Vagina (tissue), 2 donors: ENCODE measurements around the gene SPNS3. TPM values are rescaled to one million over a fixed set of nuclear protein-coding genes. Genes with fewer than 3 reads are reported as not detected.

Experiments
- DNase-seq, 2 donors: peaks; one replicate each; pipeline ENCODE4 v3.0.0-alpha.2; 2017; ENCODE audit errors: extremely low spot score in 2 of 2
- H3K27ac ChIP-seq: fragments of 200-600 bp; sonication (generic); one replicate; pipeline ENCODE4 v1.5.1; 2019
- H3K27me3 ChIP-seq: fragments of 200-600 bp; sonication (generic); one replicate; pipeline ENCODE4 v1.5.1; 2019
- H3K36me3 ChIP-seq, 2 donors: fragments of 200-600 bp; sonication (generic); one replicate each; pipeline ENCODE4 v1.5.1; 2017 to 2019
- H3K4me1 ChIP-seq: fragments of 200-600 bp; sonication (generic); one replicate; pipeline ENCODE4 v1.5.1; 2019
- H3K4me3 ChIP-seq, 2 donors: fragments of 200-600 bp; sonication (generic); 1 replicate in 1 of 2; 2 replicates in 1 of 2; pipeline ENCODE4 v1.5.1; 2016 to 2019
- H3K9me3 ChIP-seq: fragments of 200-600 bp; sonication (generic); one replicate; pipeline ENCODE4 v1.5.1; 2019
- CTCF ChIP-seq, 3 experiments: fragments of 450-650 bp in 2 of 3; fragments of 200-600 bp in 1 of 3; sonication (generic) in 1 of 3; IDR thresholded peaks; one replicate each; pipeline ENCODE4 v1.5.1; 2017 to 2019; ENCODE audit warnings: antibody characterized with exemption in 3 of 3, mild to moderate bottlenecking in 2 of 3, moderate library complexity in 2 of 3
- POLR2A ChIP-seq, 2 donors: fragments of 450-650 bp; IDR thresholded peaks; one replicate each; pipeline ENCODE4 v1.6.1; 2017; ENCODE audit warnings: antibody characterized with exemption in 2 of 2, mild to moderate bottlenecking in 2 of 2, moderate library complexity in 2 of 2
- POLR2AphosphoS5 ChIP-seq, 2 donors: sonication (generic); formaldehyde crosslinking; IDR thresholded peaks; one replicate each; pipeline ENCODE4 v1.9.0; 2017; ENCODE audit warnings: antibody characterized with exemption in 2 of 2, mild to moderate bottlenecking in 2 of 2, low read depth in 1 of 2; ENCODE audit not compliant: insufficient read depth in 1 of 2
- intact Hi-C: fragments of 100-400 bp; cut with DNase I; formaldehyde crosslinking; loops from one replicate; pipeline ENCODE4 v1.15.1; 2023
- total RNA-seq: library from RNA; depleted of rRNA; stranded (reverse); fragments of >200 nt; gene quantifications from one replicate; pipeline ENCODE4 v1.2.3, GENCODE V29; 2016

Gene SPNS3
- total RNA-seq, 1 donor from 2014 or later, result not detected

GRCh38 chr17:4472286-4472685 lies 38.5 kb downstream of the SPNS3 start:
- TF ChIP-seq POLR2AphosphoS5 (IDR thresholded peaks at IDR 0.05; ENCODE audit: insufficient read depth in 1 of 2, low read depth in 1 of 2), result no peak
- TF ChIP-seq CTCF (IDR thresholded peaks at IDR 0.05), result no peak
- TF ChIP-seq POLR2A (IDR thresholded peaks at IDR 0.05), result no peak

GRCh38 chr17:4474093-4474492 lies 40.4 kb downstream of the SPNS3 start:
- H3K9me3 ChIP-seq, result no peaks in the 10 kb centered on the region
- H3K4me1 ChIP-seq, result peaks cover 6% of the 10 kb centered on the region
- no peak for TF ChIP-seq POLR2A (IDR thresholded peaks at IDR 0.05)
- no peak for TF ChIP-seq POLR2AphosphoS5 (IDR thresholded peaks at IDR 0.05; ENCODE audit: insufficient read depth in 1 of 2, low read depth in 1 of 2)
- no peak for TF ChIP-seq CTCF (IDR thresholded peaks at IDR 0.05)
- no peaks in the 10 kb centered on the region for H3K27me3 ChIP-seq
- DNase-seq, result no peak
- intact Hi-C loops, result no loop called here
- no peak overlapping the region for H3K27ac ChIP-seq
- H3K4me3 ChIP-seq, result no peak overlapping the region
- no peaks in the 10 kb centered on the region for H3K36me3 ChIP-seq

More at GRCh38 chr17:4472286-4472685, 38.5 kb downstream of the SPNS3 start:
- Histone ChIP-seq H3K4me1 (peaks cover 6% of the 10 kb centered on the region), H3K27me3 (no peaks in the 10 kb centered on the region), H3K36me3 (no peaks in the 10 kb centered on the region), H3K27ac (no peak overlapping the region), H3K9me3 (no peaks in the 10 kb centered on the region), H3K4me3 (no peak overlapping the region)
- intact Hi-C loops, result no loop called here
- no peak for DNase-seq

GRCh38 chr17:4475001-4475400 lies 41.3 kb downstream of the SPNS3 start:
- no peaks in the 10 kb centered on the region for H3K9me3 ChIP-seq
- no peak for DNase-seq
- H3K4me3 ChIP-seq, result no peak overlapping the region
- H3K27me3 ChIP-seq, result no peaks in the 10 kb centered on the region
- H3K4me1 ChIP-seq, result peaks cover 6% of the 10 kb centered on the region
- no peak overlapping the region for H3K27ac ChIP-seq
- intact Hi-C loops, result no loop called here
- no peaks in the 10 kb centered on the region for H3K36me3 ChIP-seq
- TF ChIP-seq POLR2AphosphoS5 (IDR thresholded peaks at IDR 0.05; ENCODE audit: insufficient read depth in 1 of 2, low read depth in 1 of 2) (no peak), POLR2A (IDR thresholded peaks at IDR 0.05) (no peak), CTCF (IDR thresholded peaks at IDR 0.05) (no peak)

- Histone ChIP-seq H3K27ac (no peak overlapping the region), H3K36me3 (no peaks in the 10 kb centered on the region), H3K9me3 (no peaks in the 10 kb centered on the region), H3K4me1 (peaks cover 6% of the 10 kb centered on the region), H3K4me3 (no peak overlapping the region), H3K27me3 (no peaks in the 10 kb centered on the region)
- DNase-seq, result no peak
- TF ChIP-seq POLR2AphosphoS5 (IDR thresholded peaks at IDR 0.05; ENCODE audit: insufficient read depth in 1 of 2, low read depth in 1 of 2) (no peak), POLR2A (IDR thresholded peaks at IDR 0.05) (no peak), CTCF (IDR thresholded peaks at IDR 0.05) (no peak)
- intact Hi-C loops, result no loop called here
Measured at GRCh38 chr17:4475463-4475862, 41.7 kb downstream of the SPNS3 start.

- Histone ChIP-seq H3K9me3 (no peaks in the 10 kb centered on the region), H3K27ac (no peak overlapping the region), H3K4me3 (no peak overlapping the region), H3K27me3 (no peaks in the 10 kb centered on the region), H3K4me1 (peaks cover 6% of the 10 kb centered on the region), H3K36me3 (no peaks in the 10 kb centered on the region)
- no peak for DNase-seq
- TF ChIP-seq POLR2AphosphoS5 (IDR thresholded peaks at IDR 0.05; ENCODE audit: insufficient read depth in 1 of 2, low read depth in 1 of 2) (no peak), CTCF (IDR thresholded peaks at IDR 0.05) (no peak), POLR2A (IDR thresholded peaks at IDR 0.05) (no peak)
- intact Hi-C loops, result no loop called here
Measured at GRCh38 chr17:4476017-4476416, 42.3 kb downstream of the SPNS3 start.
